ENCODE data around the gene MAP3K2.

MAP3K2 gene

DNA sequence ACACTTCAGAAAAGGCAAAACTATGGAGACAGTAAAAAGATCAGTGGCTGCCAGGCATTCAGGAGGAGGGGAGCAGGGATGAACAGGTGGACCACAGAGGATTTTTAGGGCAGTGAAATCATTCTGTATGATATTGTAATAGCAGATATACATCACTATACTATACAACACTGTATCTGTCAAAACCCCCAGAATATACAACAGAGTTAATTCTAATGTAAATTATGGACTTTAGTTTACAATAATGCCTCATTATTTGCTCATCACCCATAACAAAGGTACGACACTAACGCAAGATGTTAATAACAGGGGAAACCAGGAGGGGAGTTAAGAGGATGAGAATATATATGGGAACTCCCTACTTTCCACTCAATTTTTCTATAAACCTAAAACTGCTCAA, 28.8 kb downstream of the MAP3K2 start:
- no peak overlapping the region for H3K14ac ChIP-seq (ENCODE audit: low read length)
- no peak overlapping the region for H2BK15ac ChIP-seq (ENCODE audit: low read length)
- H3K36me3 ChIP-seq (replicated peaks in 1 of 2; ENCODE audit: control insufficient read depth in 2 of 2, insufficient read depth in 2 of 2, low read length in 2 of 2): no peaks in the 10 kb centered on the region
- H3K4ac ChIP-seq (ENCODE audit: low read length): no peak overlapping the region
- no peak overlapping the region for H2AK5ac ChIP-seq (ENCODE audit: low read depth, low read length)
- no peak for DNase-seq (ENCODE audit: low spot score)
- no peak overlapping the region for H3K23ac ChIP-seq (ENCODE audit: low read depth, low read length, poor library complexity)
- no peak overlapping the region for H3K27ac ChIP-seq (replicated peaks; ENCODE audit: low read length)
- H3K9ac ChIP-seq (ENCODE audit: low read depth, low read length, poor library complexity): no peak overlapping the region
- no peak overlapping the region for H2BK5ac ChIP-seq (ENCODE audit: low read length)
- no peak overlapping the region for H2AFZ ChIP-seq (ENCODE audit: low read length)
- H3K18ac ChIP-seq (ENCODE audit: low read length): no peak overlapping the region
- H3K4me2 ChIP-seq (ENCODE audit: insufficient read depth, low read length, poor library complexity, severe bottlenecking): no peak overlapping the region
- no peaks in the 10 kb centered on the region for H3K9me3 ChIP-seq (replicated peaks in 1 of 2; ENCODE audit: control insufficient read depth in 2 of 2, insufficient read depth in 1 of 2, low read depth in 1 of 2, low read length in 2 of 2)
- no peak overlapping the region for H2BK12ac ChIP-seq (ENCODE audit: low read length)
- no peaks in the 10 kb centered on the region for H3K79me1 ChIP-seq (ENCODE audit: low read depth, low read length)
- no peak overlapping the region for H4K8ac ChIP-seq (ENCODE audit: low read depth, low read length)
- no peaks in the 10 kb centered on the region for H3K4me1 ChIP-seq (ENCODE audit: control insufficient read depth in 2 of 2, insufficient read depth in 1 of 2, low read depth in 1 of 2, low read length in 2 of 2)
- H3K4me3 ChIP-seq (ENCODE audit: low read length in 2 of 2): no peak overlapping the region
- WGBS, 2 donors (ENCODE audit: extremely low coverage in 2 of 2, insufficient read length in 2 of 2, insufficient replicate concordance in 1 of 2): no CpG with 5 or more reads among the region's 2 CpGs
- H3K27me3 ChIP-seq (ENCODE audit: control insufficient read depth in 3 of 3, insufficient read depth in 3 of 3, low read depth in 1 of 3, low read length in 3 of 3): no peaks in the 10 kb centered on the region
- no peak overlapping the region for H2BK120ac ChIP-seq (ENCODE audit: low read depth, low read length)
- no peak overlapping the region for H4K91ac ChIP-seq (ENCODE audit: low read depth, low read length, poor library complexity)

DNA sequence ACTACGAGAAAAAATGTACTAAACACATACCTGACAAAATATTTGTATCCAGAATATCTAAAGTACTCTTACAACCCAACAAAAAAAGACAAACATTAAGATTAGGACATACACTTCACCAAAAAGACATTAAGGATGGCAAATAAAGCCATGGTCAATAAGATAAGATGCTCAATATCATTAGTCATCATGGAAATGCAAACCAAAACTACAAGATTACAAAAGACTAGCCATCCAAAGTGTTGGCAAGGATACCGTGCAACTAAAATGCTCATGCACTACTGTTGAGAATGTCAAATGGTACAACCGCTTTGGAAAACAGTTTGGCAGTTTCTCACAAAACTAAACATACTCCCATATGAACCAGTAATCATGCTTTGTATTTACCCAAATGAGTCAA, 29.7 kb downstream of the MAP3K2 start:
- Histone ChIP-seq H3K4me2 (ENCODE audit: insufficient read depth, low read length, poor library complexity, severe bottlenecking) (no peak overlapping the region), H4K91ac (ENCODE audit: low read depth, low read length, poor library complexity) (no peak overlapping the region), H3K9ac (ENCODE audit: low read depth, low read length, poor library complexity) (no peak overlapping the region), H3K14ac (ENCODE audit: low read length) (no peak overlapping the region), H2BK120ac (ENCODE audit: low read depth, low read length) (no peak overlapping the region), H3K27ac (replicated peaks; ENCODE audit: low read length) (no peak overlapping the region), H2BK15ac (ENCODE audit: low read length) (no peak overlapping the region), H2AFZ (ENCODE audit: low read length) (no peak overlapping the region), H3K23ac (ENCODE audit: low read depth, low read length, poor library complexity) (no peak overlapping the region), H3K27me3 (ENCODE audit: control insufficient read depth in 3 of 3, insufficient read depth in 3 of 3, low read depth in 1 of 3, low read length in 3 of 3) (no peaks in the 10 kb centered on the region), H3K79me1 (ENCODE audit: low read depth, low read length) (peaks cover 2% of the 10 kb centered on the region), H2BK5ac (ENCODE audit: low read length) (no peak overlapping the region), H3K9me3 (replicated peaks in 1 of 2; ENCODE audit: control insufficient read depth in 2 of 2, insufficient read depth in 1 of 2, low read depth in 1 of 2, low read length in 2 of 2) (no peaks in the 10 kb centered on the region), H4K8ac (ENCODE audit: low read depth, low read length) (no peak overlapping the region), H2AK5ac (ENCODE audit: low read depth, low read length) (no peak overlapping the region), H3K4me1 (ENCODE audit: control insufficient read depth in 2 of 2, insufficient read depth in 1 of 2, low read depth in 1 of 2, low read length in 2 of 2) (no peaks in the 10 kb centered on the region), H3K36me3 (replicated peaks in 1 of 2; ENCODE audit: control insufficient read depth in 2 of 2, insufficient read depth in 2 of 2, low read length in 2 of 2) (no peaks in the 10 kb centered on the region), H2BK12ac (ENCODE audit: low read length) (no peak overlapping the region), H3K4me3 (ENCODE audit: low read length in 2 of 2) (no peak overlapping the region), H3K18ac (ENCODE audit: low read length) (no peak overlapping the region), H3K4ac (ENCODE audit: low read length) (no peak overlapping the region)
- no peak for DNase-seq (ENCODE audit: low spot score)
- WGBS, 2 donors (ENCODE audit: extremely low coverage in 2 of 2, insufficient read length in 2 of 2, insufficient replicate concordance in 1 of 2): no CpG with 5 or more reads among the region's 3 CpGs

DNA sequence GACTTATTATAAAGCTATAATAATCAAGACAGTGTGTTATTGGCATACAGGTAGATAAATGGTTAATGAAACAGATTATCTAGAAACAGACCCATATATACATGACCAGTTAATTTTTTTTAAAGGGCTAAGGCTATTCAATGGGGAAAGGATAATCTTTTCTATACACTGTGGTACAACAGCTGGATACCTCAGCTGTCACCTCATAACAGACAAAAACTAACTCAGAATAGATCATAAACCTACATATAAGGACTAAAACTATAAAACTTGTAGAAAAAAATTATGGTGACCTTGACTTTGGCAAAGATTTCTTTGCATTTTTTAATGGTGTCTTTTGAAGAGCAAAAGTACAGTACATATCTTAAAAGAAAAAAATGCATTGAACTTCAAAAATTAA, 30.2 kb downstream of the MAP3K2 start:
- no peak overlapping the region for H3K4me2 ChIP-seq (ENCODE audit: insufficient read depth, low read length, poor library complexity, severe bottlenecking)
- no peak overlapping the region for H3K4ac ChIP-seq (ENCODE audit: low read length)
- no peaks in the 10 kb centered on the region for H3K4me1 ChIP-seq (ENCODE audit: control insufficient read depth in 2 of 2, insufficient read depth in 1 of 2, low read depth in 1 of 2, low read length in 2 of 2)
- H2AK5ac ChIP-seq (ENCODE audit: low read depth, low read length): no peak overlapping the region
- no peak overlapping the region for H3K27ac ChIP-seq (replicated peaks; ENCODE audit: low read length)
- peaks cover 4% of the 10 kb centered on the region for H3K79me1 ChIP-seq (ENCODE audit: low read depth, low read length)
- H3K4me3 ChIP-seq (ENCODE audit: low read length in 2 of 2): no peak overlapping the region
- no peak overlapping the region for H2BK12ac ChIP-seq (ENCODE audit: low read length)
- no peak overlapping the region for H3K9ac ChIP-seq (ENCODE audit: low read depth, low read length, poor library complexity)
- no peak overlapping the region for H3K14ac ChIP-seq (ENCODE audit: low read length)
- H3K36me3 ChIP-seq (replicated peaks in 1 of 2; ENCODE audit: control insufficient read depth in 2 of 2, insufficient read depth in 2 of 2, low read length in 2 of 2): no peaks in the 10 kb centered on the region
- no peak overlapping the region for H2BK5ac ChIP-seq (ENCODE audit: low read length)
- H3K27me3 ChIP-seq (ENCODE audit: control insufficient read depth in 3 of 3, insufficient read depth in 3 of 3, low read depth in 1 of 3, low read length in 3 of 3): no peaks in the 10 kb centered on the region
- no peak overlapping the region for H2AFZ ChIP-seq (ENCODE audit: low read length)
- H3K18ac ChIP-seq (ENCODE audit: low read length): no peak overlapping the region
- DNase-seq (ENCODE audit: low spot score): no peak
- H4K91ac ChIP-seq (ENCODE audit: low read depth, low read length, poor library complexity): no peak overlapping the region
- H3K23ac ChIP-seq (ENCODE audit: low read depth, low read length, poor library complexity): no peak overlapping the region
- H3K9me3 ChIP-seq (replicated peaks in 1 of 2; ENCODE audit: control insufficient read depth in 2 of 2, insufficient read depth in 1 of 2, low read depth in 1 of 2, low read length in 2 of 2): no peaks in the 10 kb centered on the region
- H4K8ac ChIP-seq (ENCODE audit: low read depth, low read length): no peak overlapping the region
- no peak overlapping the region for H2BK15ac ChIP-seq (ENCODE audit: low read length)
- no peak overlapping the region for H2BK120ac ChIP-seq (ENCODE audit: low read depth, low read length)

DNA sequence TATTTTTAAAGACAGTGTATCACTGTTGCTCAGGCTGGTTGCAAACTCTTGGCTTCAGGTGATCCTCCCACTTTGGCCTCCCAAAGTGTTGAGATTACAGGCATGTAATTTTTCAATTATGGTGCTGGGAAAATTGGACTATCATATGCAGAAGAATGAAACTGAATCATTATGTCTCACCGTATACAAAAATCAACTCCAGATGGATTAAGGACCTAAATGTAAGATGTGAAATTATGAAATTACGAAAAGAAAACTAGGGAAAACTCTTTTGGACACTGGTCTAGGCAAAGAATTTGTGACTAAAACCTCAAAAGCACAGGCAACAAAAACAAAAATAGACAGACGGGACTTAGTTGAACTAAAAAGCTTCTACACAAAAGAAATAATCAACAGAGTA, 31.2 kb downstream of the MAP3K2 start:
- Histone ChIP-seq H4K91ac (ENCODE audit: low read depth, low read length, poor library complexity) (no peak overlapping the region), H2BK120ac (ENCODE audit: low read depth, low read length) (no peak overlapping the region), H2AFZ (ENCODE audit: low read length) (no peak overlapping the region), H3K9me3 (replicated peaks in 1 of 2; ENCODE audit: control insufficient read depth in 2 of 2, insufficient read depth in 1 of 2, low read depth in 1 of 2, low read length in 2 of 2) (peaks cover 0 to 3% of the 10 kb centered on the region in 2 donors), H3K4me3 (ENCODE audit: low read length in 2 of 2) (no peak overlapping the region), H3K4ac (ENCODE audit: low read length) (no peak overlapping the region), H4K8ac (ENCODE audit: low read depth, low read length) (no peak overlapping the region), H3K4me1 (ENCODE audit: control insufficient read depth in 2 of 2, insufficient read depth in 1 of 2, low read depth in 1 of 2, low read length in 2 of 2) (no peaks in the 10 kb centered on the region), H3K27me3 (ENCODE audit: control insufficient read depth in 3 of 3, insufficient read depth in 3 of 3, low read depth in 1 of 3, low read length in 3 of 3) (no peaks in the 10 kb centered on the region), H3K18ac (ENCODE audit: low read length) (no peak overlapping the region), H3K4me2 (ENCODE audit: insufficient read depth, low read length, poor library complexity, severe bottlenecking) (no peak overlapping the region), H3K79me1 (ENCODE audit: low read depth, low read length) (peaks cover 4% of the 10 kb centered on the region), H3K9ac (ENCODE audit: low read depth, low read length, poor library complexity) (no peak overlapping the region), H2BK5ac (ENCODE audit: low read length) (no peak overlapping the region), H3K36me3 (replicated peaks in 1 of 2; ENCODE audit: control insufficient read depth in 2 of 2, insufficient read depth in 2 of 2, low read length in 2 of 2) (no peaks in the 10 kb centered on the region), H3K23ac (ENCODE audit: low read depth, low read length, poor library complexity) (no peak overlapping the region), H2BK15ac (ENCODE audit: low read length) (no peak overlapping the region), H3K14ac (ENCODE audit: low read length) (no peak overlapping the region), H2AK5ac (ENCODE audit: low read depth, low read length) (no peak overlapping the region), H3K27ac (replicated peaks; ENCODE audit: low read length) (no peak overlapping the region), H2BK12ac (ENCODE audit: low read length) (no peak overlapping the region)
- no CpG with 5 or more reads among the region's 3 CpGs for WGBS, 2 donors (ENCODE audit: extremely low coverage in 2 of 2, insufficient read length in 2 of 2, insufficient replicate concordance in 1 of 2)
- DNase-seq (ENCODE audit: low spot score): no peak
